ENCODE data around the gene RARS1. TPM values are rescaled to one million over a fixed set of nuclear protein-coding genes. Genes with fewer than 3 reads are reported as not detected.

The RARS1 gene
- total RNA-seq: 187 and 243 TPM in 2 replicates

GRCh38 chr5:168486136-168486879, at the start of gene RARS1:
TSS of gene RARS1 (plus strand) at chr5:168486471. CDS start at chr5:168486499, 28 bp downstream.

DNA sequence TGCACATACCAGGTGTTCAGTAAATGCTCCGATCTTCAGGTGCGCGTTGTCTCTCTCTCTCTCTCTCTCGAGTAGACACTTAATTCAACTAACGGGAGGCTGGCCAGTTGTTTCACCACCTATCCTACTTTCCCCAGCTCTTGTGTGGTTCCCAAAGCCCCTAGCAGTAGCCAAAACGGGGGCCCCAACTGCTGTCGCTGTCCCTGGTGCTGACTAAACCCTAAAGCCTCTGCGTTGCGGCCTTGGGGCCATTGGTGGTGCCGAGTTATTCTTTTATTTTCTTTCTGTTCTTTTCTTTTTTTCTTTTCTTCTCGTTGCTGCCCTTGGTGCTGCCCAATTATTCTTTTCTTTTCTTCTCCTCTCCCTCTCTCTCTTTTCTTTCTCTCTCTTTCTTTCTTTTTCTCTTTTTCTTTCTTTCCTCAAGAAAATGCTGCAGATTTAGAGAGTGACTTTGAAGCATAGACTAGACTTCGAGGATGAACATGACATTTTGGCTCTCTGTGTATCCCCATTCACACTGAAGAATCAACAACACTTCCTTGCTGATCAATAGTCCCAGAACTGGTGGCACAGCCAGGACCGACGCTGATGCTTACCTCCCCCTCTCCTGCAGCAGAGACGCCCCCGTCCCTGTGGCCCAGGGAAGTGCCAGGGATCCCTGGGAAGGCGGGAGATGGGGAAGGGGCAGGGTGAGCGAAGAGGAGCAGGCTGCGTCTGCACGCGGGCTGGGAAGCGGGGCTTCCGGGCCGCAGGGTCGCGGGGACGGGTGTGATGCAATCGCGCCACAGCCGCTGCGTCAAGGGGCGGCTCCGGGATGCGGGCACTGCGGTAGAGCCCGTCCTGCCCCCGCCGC, 42.5 kb downstream of the RARS1 start, which contains the start of gene FBLL1:
Gene FBLL1, plus strand, starts transcription at position 785 of the 853 bp plus-strand sequence. CDS start 200 bp downstream, outside the sequence.

Other genes with a start within 250 kb of the RARS1 start
- gene WWC1, start 194.8 kb upstream of the RARS1 start, total RNA-seq: 0.33 TPM in 1 of 2 replicates, not detected in the other
- 0.33 and 0.75 TPM in 2 replicates for gene FBLL1, start 42.8 kb downstream of the RARS1 start, total RNA-seq
- gene PANK3, start 92.9 kb downstream of the RARS1 start, total RNA-seq: 48.3 and 54.6 TPM in 2 replicates